Nephron (organoid): ENCODE data around the gene C18orf54.

ENCODE experiments used
- H3K27ac Mint-ChIP-seq, 3 experiments: 2 replicates each; pipeline ENCODE4 v1.8.0; 2020; ENCODE audit warnings: mixed read lengths in 3 of 3, mild to moderate bottlenecking in 2 of 3, moderate library complexity in 1 of 3
- H3K27me3 Mint-ChIP-seq: 2 replicates; pipeline ENCODE4 v1.8.0; 2021; ENCODE audit warnings: low read depth, mild to moderate bottlenecking, moderate library complexity, mixed read lengths
- H3K36me3 Mint-ChIP-seq: 2 replicates; pipeline ENCODE4 v1.8.0; 2020; ENCODE audit warnings: low read depth, mixed read lengths
- H3K4me1 Mint-ChIP-seq: 2 replicates; pipeline ENCODE4 v1.8.0; 2020; ENCODE audit warnings: mixed read lengths
- H3K4me3 Mint-ChIP-seq, 3 experiments: 2 replicates each; pipeline ENCODE4 v1.8.0; 2020; ENCODE audit warnings: mild to moderate bottlenecking in 3 of 3, mixed read lengths in 3 of 3, moderate library complexity in 2 of 3
- H3K9me3 Mint-ChIP-seq: 2 replicates; pipeline ENCODE4 v1.8.0; 2020; ENCODE audit warnings: mixed read lengths
- CTCF ChIP-seq, 3 experiments: fragments of 200-600 bp; sonication (generic); IDR thresholded peaks; one replicate each; pipeline ENCODE4 v1.5.0; 2021; ENCODE audit warnings: antibody characterized with exemption in 3 of 3; ENCODE audit not compliant: unreplicated experiment in 3 of 3

Gene C18orf54

GRCh38 chr18:54389143-54389505 is 31.4 kb downstream of the C18orf54 start:
- Mint-ChIP-seq H3K27me3 (no peaks in the 10 kb centered on the region), H3K9me3 (no peaks in the 10 kb centered on the region), H3K4me3 (no peak overlapping the region), H3K36me3 (no peaks in the 10 kb centered on the region), H3K4me1 (no peaks in the 10 kb centered on the region), H3K27ac (no peak overlapping the region)
- TF ChIP-seq CTCF (IDR thresholded peaks at IDR 0.05; ENCODE audit: unreplicated experiment in 3 of 3): no peak

- H3K4me3 Mint-ChIP-seq: no peak overlapping the region
- no peak overlapping the region for H3K27ac Mint-ChIP-seq
- H3K9me3 Mint-ChIP-seq: no peaks in the 10 kb centered on the region
- no peaks in the 10 kb centered on the region for H3K4me1 Mint-ChIP-seq
- H3K27me3 Mint-ChIP-seq: no peaks in the 10 kb centered on the region
- H3K36me3 Mint-ChIP-seq: no peaks in the 10 kb centered on the region
- TF ChIP-seq CTCF (IDR thresholded peaks at IDR 0.05; ENCODE audit: unreplicated experiment in 3 of 3): no peak
These were observed 33.1 kb downstream of the C18orf54 start for GRCh38 chr18:54390838-54391237.

GRCh38 chr18:54392543-54393023 is 34.9 kb downstream of the C18orf54 start:
- Mint-ChIP-seq H3K27ac (no peak overlapping the region), H3K4me1 (no peaks in the 10 kb centered on the region), H3K9me3 (no peaks in the 10 kb centered on the region), H3K27me3 (no peaks in the 10 kb centered on the region), H3K4me3 (no peak overlapping the region), H3K36me3 (no peaks in the 10 kb centered on the region)
- TF ChIP-seq CTCF (IDR thresholded peaks at IDR 0.05; ENCODE audit: unreplicated experiment in 3 of 3): peak; percentile 64 to 76 (median 70)

- Mint-ChIP-seq H3K27me3 (no peaks in the 10 kb centered on the region), H3K36me3 (no peaks in the 10 kb centered on the region), H3K4me3 (no peak overlapping the region), H3K9me3 (no peaks in the 10 kb centered on the region), H3K27ac (no peak overlapping the region), H3K4me1 (no peaks in the 10 kb centered on the region)
- no peak for TF ChIP-seq CTCF (IDR thresholded peaks at IDR 0.05; ENCODE audit: unreplicated experiment in 3 of 3)
These were observed 36.1 kb downstream of the C18orf54 start for GRCh38 chr18:54393648-54394294.

GRCh38 chr18:54396760-54397159 is 39.1 kb downstream of the C18orf54 start:
- peaks cover 2% of the 10 kb centered on the region for H3K9me3 Mint-ChIP-seq
- H3K4me1 Mint-ChIP-seq: no peaks in the 10 kb centered on the region

More at GRCh38 chr18:54396760-54397159, 39.1 kb downstream of the C18orf54 start:
- Mint-ChIP-seq H3K27ac (no peak overlapping the region), H3K36me3 (no peaks in the 10 kb centered on the region), H3K27me3 (no peaks in the 10 kb centered on the region), H3K4me3 (no peak overlapping the region)
- no peak for TF ChIP-seq CTCF (IDR thresholded peaks at IDR 0.05; ENCODE audit: unreplicated experiment in 3 of 3)
